ENCODE data around the gene SLC12A7.

Gene SLC12A7

GRCh38 chr5:1066676-1067075 is 45.2 kb downstream of the SLC12A7 start:
- peaks cover 5% of the 10 kb centered on the region for H3K36me3 Mint-ChIP-seq (ENCODE audit: low read depth)
- peaks cover 20% of the 10 kb centered on the region for H3K4me1 Mint-ChIP-seq

GRCh38 chr5:1065891-1066650 is 45.8 kb downstream of the SLC12A7 start:
- no peak for DNase-seq
- H3K27me3 Mint-ChIP-seq (ENCODE audit: low read depth, poor library complexity), result no peaks in the 10 kb centered on the region
- peaks cover 20% of the 10 kb centered on the region for H3K4me1 Mint-ChIP-seq
- H3K27ac Mint-ChIP-seq, result peak overlapping the region; percentile 57
- H3K36me3 Mint-ChIP-seq (ENCODE audit: low read depth), result peaks cover 5% of the 10 kb centered on the region
- H3K4me3 Mint-ChIP-seq, result no peak overlapping the region
- no peaks in the 10 kb centered on the region for H3K9me3 Mint-ChIP-seq
- TF ChIP-seq CTCF (IDR thresholded peaks at IDR 0.05), result no peak

More at GRCh38 chr5:1066676-1067075, 45.2 kb downstream of the SLC12A7 start:
- H3K4me3 Mint-ChIP-seq, result no peak overlapping the region
- TF ChIP-seq CTCF (IDR thresholded peaks at IDR 0.05), result no peak
- no peaks in the 10 kb centered on the region for H3K27me3 Mint-ChIP-seq (ENCODE audit: low read depth, poor library complexity)
- H3K9me3 Mint-ChIP-seq, result no peaks in the 10 kb centered on the region
- no peak overlapping the region for H3K27ac Mint-ChIP-seq
- DNase-seq, result no peak

- DNase-seq, result no peak
- H3K4me3 Mint-ChIP-seq, result no peak overlapping the region
- peaks cover 5% of the 10 kb centered on the region for H3K36me3 Mint-ChIP-seq (ENCODE audit: low read depth)
- TF ChIP-seq CTCF (IDR thresholded peaks at IDR 0.05), result no peak
- no peaks in the 10 kb centered on the region for H3K27me3 Mint-ChIP-seq (ENCODE audit: low read depth, poor library complexity)
- H3K9me3 Mint-ChIP-seq, result no peaks in the 10 kb centered on the region
- H3K27ac Mint-ChIP-seq, result no peak overlapping the region
- H3K4me1 Mint-ChIP-seq, result peaks cover 22% of the 10 kb centered on the region
These were observed 46.6 kb downstream of the SLC12A7 start for GRCh38 chr5:1065143-1065750.

GRCh38 chr5:1064383-1065142 is 47.3 kb downstream of the SLC12A7 start:
- peaks cover 5% of the 10 kb centered on the region for H3K36me3 Mint-ChIP-seq (ENCODE audit: low read depth)
- TF ChIP-seq CTCF (IDR thresholded peaks at IDR 0.05), result no peak
- H3K4me1 Mint-ChIP-seq, result peaks cover 27% of the 10 kb centered on the region
- H3K27me3 Mint-ChIP-seq (ENCODE audit: low read depth, poor library complexity), result no peaks in the 10 kb centered on the region
- DNase-seq, result no peak
- H3K9me3 Mint-ChIP-seq, result no peaks in the 10 kb centered on the region
- H3K4me3 Mint-ChIP-seq, result no peak overlapping the region
- H3K27ac Mint-ChIP-seq, result peak overlapping the region; percentile 25

- Mint-ChIP-seq H3K4me3 (no peak overlapping the region), H3K27me3 (ENCODE audit: low read depth, poor library complexity) (no peaks in the 10 kb centered on the region), H3K36me3 (ENCODE audit: low read depth) (peaks cover 5% of the 10 kb centered on the region), H3K9me3 (no peaks in the 10 kb centered on the region), H3K4me1 (peaks cover 34% of the 10 kb centered on the region), H3K27ac (no peak overlapping the region)
- TF ChIP-seq CTCF (IDR thresholded peaks at IDR 0.05), result no peak
- no peak for DNase-seq
These were observed 48.0 kb downstream of the SLC12A7 start for GRCh38 chr5:1063661-1064382.
